ENCODE data around the gene DLG4. TPM values are rescaled to one million over a fixed set of nuclear protein-coding genes. Genes with fewer than 3 reads are reported as not detected.

DLG4 gene
- total RNA-seq, 2 donors from 2014 or later, result 3.6 to 9.3 TPM

- Histone ChIP-seq H3K9me3 (no peaks in the 10 kb centered on the region), H3K27ac (no peak overlapping the region), H3K4me1 (no peaks in the 10 kb centered on the region), H3K4me3 (no peak overlapping the region), H3K27me3 (no peaks in the 10 kb centered on the region), H3K36me3 (replicated peaks in 1 of 2; ENCODE audit: insufficient read depth in 1 of 2, low read depth in 2 of 2) (no peaks in the 10 kb centered on the region)
- intact Hi-C loops (cut with DNase I), result no loop called here
- no peak for TF ChIP-seq POLR2A (IDR thresholded peaks at IDR 0.05)
- TF ChIP-seq, protein P1, sequence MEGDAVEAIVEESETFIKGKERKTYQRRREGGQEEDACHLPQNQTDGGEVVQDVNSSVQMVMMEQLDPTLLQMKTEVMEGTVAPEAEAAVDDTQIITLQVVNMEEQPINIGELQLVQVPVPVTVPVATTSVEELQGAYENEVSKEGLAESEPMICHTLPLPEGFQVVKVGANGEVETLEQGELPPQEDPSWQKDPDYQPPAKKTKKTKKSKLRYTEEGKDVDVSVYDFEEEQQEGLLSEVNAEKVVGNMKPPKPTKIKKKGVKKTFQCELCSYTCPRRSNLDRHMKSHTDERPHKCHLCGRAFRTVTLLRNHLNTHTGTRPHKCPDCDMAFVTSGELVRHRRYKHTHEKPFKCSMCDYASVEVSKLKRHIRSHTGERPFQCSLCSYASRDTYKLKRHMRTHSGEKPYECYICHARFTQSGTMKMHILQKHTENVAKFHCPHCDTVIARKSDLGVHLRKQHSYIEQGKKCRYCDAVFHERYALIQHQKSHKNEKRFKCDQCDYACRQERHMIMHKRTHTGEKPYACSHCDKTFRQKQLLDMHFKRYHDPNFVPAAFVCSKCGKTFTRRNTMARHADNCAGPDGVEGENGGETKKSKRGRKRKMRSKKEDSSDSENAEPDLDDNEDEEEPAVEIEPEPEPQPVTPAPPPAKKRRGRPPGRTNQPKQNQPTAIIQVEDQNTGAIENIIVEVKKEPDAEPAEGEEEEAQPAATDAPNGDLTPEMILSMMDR (IDR thresholded peaks at IDR 0.05), result no peak
- DNase-seq (no peak), ATAC-seq (no peak)
- 79 to 83% methylated on average over 12 of the region's 12 CpGs for WGBS, 2 donors
Measured at GRCh38 chr17:7192271-7192937, 27.2 kb downstream of the DLG4 start.

GRCh38 chr17:7191571-7192270, 27.9 kb downstream of the DLG4 start:
- Histone ChIP-seq H3K27ac (no peak overlapping the region), H3K4me3 (no peak overlapping the region), H3K4me1 (no peaks in the 10 kb centered on the region), H3K9me3 (no peaks in the 10 kb centered on the region), H3K36me3 (replicated peaks in 1 of 2; ENCODE audit: insufficient read depth in 1 of 2, low read depth in 2 of 2) (no peaks in the 10 kb centered on the region), H3K27me3 (no peaks in the 10 kb centered on the region)
- no peak for TF ChIP-seq POLR2A (IDR thresholded peaks at IDR 0.05)
- DNase-seq, result peak; percentile 41 to 47 (median 46)
- ATAC-seq, result peak; percentile 63
- intact Hi-C loops (cut with DNase I), result no loop called here
- 69 to 80% methylated on average over 23 to 26 of the region's 26 CpGs for WGBS, 2 donors

DNA sequence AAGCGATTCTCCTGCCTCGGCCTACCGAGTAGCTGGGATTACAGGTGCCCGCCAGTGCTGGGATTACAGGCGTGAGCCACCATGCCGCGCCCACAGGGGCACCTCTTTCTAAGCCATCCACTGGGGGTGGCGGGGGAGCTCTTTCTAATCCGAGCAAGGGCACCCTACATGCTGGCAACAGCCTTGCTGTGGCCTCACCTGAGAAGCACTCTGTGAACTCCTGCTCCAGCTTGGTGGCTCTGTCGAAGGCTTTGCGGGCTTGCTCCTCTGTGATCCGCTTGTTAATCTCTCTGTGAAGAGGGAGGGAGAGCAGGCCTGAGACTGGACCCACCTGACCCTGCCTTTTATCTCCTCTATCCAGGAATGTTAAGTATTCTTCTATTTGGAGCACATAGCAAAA, 28.6 kb downstream of the DLG4 start:
- ATAC-seq, result no peak
- WGBS, 2 donors, result 89 to 90% methylated on average over 8 to 9 of the region's 12 CpGs
- no peaks in the 10 kb centered on the region for H3K36me3 ChIP-seq (replicated peaks in 1 of 2; ENCODE audit: insufficient read depth in 1 of 2, low read depth in 2 of 2)

GRCh38 chr17:7190276-7190917, 29.2 kb downstream of the DLG4 start:
- no peak overlapping the region for H3K27ac ChIP-seq
- DNase-seq (no peak), ATAC-seq (no peak)
- no peak overlapping the region for H3K4me3 ChIP-seq
- no peaks in the 10 kb centered on the region for H3K27me3 ChIP-seq
- no peaks in the 10 kb centered on the region for H3K36me3 ChIP-seq (replicated peaks in 1 of 2; ENCODE audit: insufficient read depth in 1 of 2, low read depth in 2 of 2)
- WGBS, 2 donors, result 90 to 93% methylated on average over 10 to 14 of the region's 14 CpGs
- no peaks in the 10 kb centered on the region for H3K9me3 ChIP-seq
- intact Hi-C loops (cut with DNase I), result no loop called here
- TF ChIP-seq, protein P1 (IDR thresholded peaks at IDR 0.05), result no peak
- no peak for TF ChIP-seq POLR2A (IDR thresholded peaks at IDR 0.05)
- no peaks in the 10 kb centered on the region for H3K4me1 ChIP-seq

More for the DNA sequence above, 28.6 kb downstream of the DLG4 start:
- no peaks in the 10 kb centered on the region for H3K27me3 ChIP-seq
- intact Hi-C loops (cut with DNase I), result no loop called here
- TF ChIP-seq, protein P1 (IDR thresholded peaks at IDR 0.05), result no peak
- no peak for TF ChIP-seq POLR2A (IDR thresholded peaks at IDR 0.05)
- H3K4me3 ChIP-seq, result no peak overlapping the region
- no peak for DNase-seq
- H3K4me1 ChIP-seq, result no peaks in the 10 kb centered on the region
- H3K27ac ChIP-seq, result no peak overlapping the region
- no peaks in the 10 kb centered on the region for H3K9me3 ChIP-seq

GRCh38 chr17:7186241-7186640, 33.4 kb downstream of the DLG4 start:
- intact Hi-C loops (cut with DNase I), result no loop called here
- WGBS, 2 donors, result 61 to 64% methylated on average over 7 of the region's 7 CpGs
- Histone ChIP-seq H3K4me1 (peaks cover 7% of the 10 kb centered on the region), H3K27me3 (no peaks in the 10 kb centered on the region), H3K27ac (no peak overlapping the region), H3K36me3 (replicated peaks in 1 of 2; ENCODE audit: insufficient read depth in 1 of 2, low read depth in 2 of 2) (no peaks in the 10 kb centered on the region), H3K9me3 (no peaks in the 10 kb centered on the region), H3K4me3 (no peak overlapping the region)
- ATAC-seq (no peak), DNase-seq (no peak)
- TF ChIP-seq POLR2A (IDR thresholded peaks at IDR 0.05), result no peak
- TF ChIP-seq, protein P1 (IDR thresholded peaks at IDR 0.05), result no peak

Data from body of pancreas (tissue), 4 donors.